MM.1S (cell line): ENCODE results near the gene NCKAP5.

Experiments used
- CTCF ChIP-seq: fragments of 300-600 bp; sonication (generic); IDR thresholded peaks from 2 replicates; pipeline ENCODE4 v1.5.1; 2016; ENCODE audit warnings: antibody characterized with exemption, low read length, mixed read lengths
- EZH2 ChIP-seq: fragments of 300-600 bp; sonication (generic); optimal IDR thresholded peaks from 2 replicates; pipeline ENCODE3; 2017; ENCODE audit warnings: low read depth, mild to moderate bottlenecking, antibody characterized with exemption, low read length, mixed read lengths
- EZH2phosphoT487 ChIP-seq: fragments of 300-600 bp; sonication (generic); IDR thresholded peaks from 2 replicates; pipeline ENCODE4 v1.6.1; 2018; ENCODE audit warnings: antibody characterized with exemption, low read length

GRCh38 chr2:133171393-133172004 is 396.8 kb downstream of the NCKAP5 start:
- peak; percentile 72 for TF ChIP-seq CTCF
- no peak for TF ChIP-seq EZH2phosphoT487
- TF ChIP-seq EZH2, result no peak
